Neural progenitor cell (in vitro differentiated cells): Measurements from ENCODE around the gene PDE9A. TPM values are rescaled to one million over a fixed set of nuclear protein-coding genes. Genes with fewer than 3 reads are reported as not detected.
"Not testable (repeated sequence)": the region's sequence is repeated elsewhere in the genome, so short reads cannot be mapped to it uniquely, and the experiment has no call there.

Experiments used
- DNase-seq: peaks from one replicate; pipeline ENCODE4 v3.0.0-alpha.2; 2016; ENCODE audit warnings: low spot score
- H2AFZ ChIP-seq: fragments of 200-600 bp; sonication (generic); replicated peaks from 2 replicates; pipeline ENCODE4 v1.6.1; 2016; ENCODE audit warnings: antibody characterized with exemption
- H3F3A ChIP-seq: fragments of 200-600 bp; sonication (generic); 2 replicates; pipeline ENCODE4 v1.6.1; 2016; ENCODE audit warnings: antibody characterized with exemption, low read depth
- H3K27ac ChIP-seq: fragments of 200-600 bp; sonication (generic); 2 replicates; pipeline ENCODE4 v1.5.1; 2016; ENCODE audit warnings: mild to moderate bottlenecking
- H3K27me3 ChIP-seq: fragments of 200-600 bp; sonication (generic); 2 replicates; pipeline ENCODE4 v1.6.1; 2016; ENCODE audit warnings: mild to moderate bottlenecking, moderate library complexity
- H3K36me3 ChIP-seq: fragments of 200-600 bp; sonication (generic); 2 replicates; pipeline ENCODE4 v1.5.1; 2016
- H3K4me1 ChIP-seq: fragments of 200-600 bp; sonication (generic); 2 replicates; pipeline ENCODE4 v1.6.1; 2016; ENCODE audit warnings: mixed run types
- H3K4me2 ChIP-seq: fragments of 200-600 bp; sonication (generic); 2 replicates; pipeline ENCODE4 v1.6.1; 2016
- H3K4me3 ChIP-seq: fragments of 200-600 bp; sonication (generic); 2 replicates; pipeline ENCODE4 v1.5.1; 2016
- H3K79me2 ChIP-seq: fragments of 200-600 bp; sonication (generic); 2 replicates; pipeline ENCODE4 v1.6.1; 2016; ENCODE audit warnings: low read depth
- H3K9ac ChIP-seq: fragments of 200-600 bp; sonication (generic); 2 replicates; pipeline ENCODE4 v1.6.1; 2016
- H3K9me3 ChIP-seq: fragments of 200-600 bp; sonication (generic); 2 replicates; pipeline ENCODE4 v1.5.1; 2016; ENCODE audit warnings: low read depth
- H4K20me1 ChIP-seq: fragments of 200-600 bp; sonication (generic); 2 replicates; pipeline ENCODE4 v1.6.1; 2016; ENCODE audit warnings: low read depth
- H3K27ac Mint-ChIP-seq: 3 replicates; pipeline ENCODE4 v1.8.0; 2021; ENCODE audit warnings: mixed read lengths
- H3K27me3 Mint-ChIP-seq: 2 replicates; pipeline ENCODE4 v1.8.0; 2022; ENCODE audit warnings: low read depth, mild to moderate bottlenecking, inconsistent platforms, moderate library complexity, mixed read lengths; ENCODE audit not compliant: insufficient read depth
- H3K36me3 Mint-ChIP-seq: 3 replicates; pipeline ENCODE4 v1.8.0; 2021; ENCODE audit warnings: mixed read lengths
- H3K4me1 Mint-ChIP-seq: 3 replicates; pipeline ENCODE4 v1.8.0; 2021; ENCODE audit warnings: mixed read lengths
- H3K4me3 Mint-ChIP-seq: 3 replicates; pipeline ENCODE4 v1.8.0; 2021; ENCODE audit warnings: mild to moderate bottlenecking, moderate library complexity, mixed read lengths
- H3K9me3 Mint-ChIP-seq: 3 replicates; pipeline ENCODE4 v1.8.0; 2020; ENCODE audit warnings: mixed read lengths
- EZH2 ChIP-seq: fragments of 200-600 bp; sonication (generic); IDR thresholded peaks from 2 replicates; pipeline ENCODE4 v1.6.1; 2017; ENCODE audit warnings: antibody characterized with exemption, mild to moderate bottlenecking, moderate library complexity
- EZH2phosphoT487 ChIP-seq: fragments of 200-600 bp; sonication (generic); IDR thresholded peaks from 2 replicates; pipeline ENCODE4 v1.6.1; 2017; ENCODE audit warnings: antibody characterized with exemption
- total RNA-seq: library from RNA; depleted of rRNA; stranded (reverse); fragments of >200 nt; gene quantifications from 2 replicates; pipeline ENCODE4 v1.2.3, GENCODE V29; 2015; ENCODE audit warnings: low replicate concordance
- TF ChIP-seq, protein P1 (sequence below): fragments of 200-600 bp; sonication (generic); IDR thresholded peaks from 2 replicates; pipeline ENCODE4 v1.5.1; 2017; ENCODE audit warnings: antibody characterized with exemption, mild to moderate bottlenecking

The PDE9A gene
- total RNA-seq, 1 donor from 2014 or later: 41.0 TPM

DNA sequence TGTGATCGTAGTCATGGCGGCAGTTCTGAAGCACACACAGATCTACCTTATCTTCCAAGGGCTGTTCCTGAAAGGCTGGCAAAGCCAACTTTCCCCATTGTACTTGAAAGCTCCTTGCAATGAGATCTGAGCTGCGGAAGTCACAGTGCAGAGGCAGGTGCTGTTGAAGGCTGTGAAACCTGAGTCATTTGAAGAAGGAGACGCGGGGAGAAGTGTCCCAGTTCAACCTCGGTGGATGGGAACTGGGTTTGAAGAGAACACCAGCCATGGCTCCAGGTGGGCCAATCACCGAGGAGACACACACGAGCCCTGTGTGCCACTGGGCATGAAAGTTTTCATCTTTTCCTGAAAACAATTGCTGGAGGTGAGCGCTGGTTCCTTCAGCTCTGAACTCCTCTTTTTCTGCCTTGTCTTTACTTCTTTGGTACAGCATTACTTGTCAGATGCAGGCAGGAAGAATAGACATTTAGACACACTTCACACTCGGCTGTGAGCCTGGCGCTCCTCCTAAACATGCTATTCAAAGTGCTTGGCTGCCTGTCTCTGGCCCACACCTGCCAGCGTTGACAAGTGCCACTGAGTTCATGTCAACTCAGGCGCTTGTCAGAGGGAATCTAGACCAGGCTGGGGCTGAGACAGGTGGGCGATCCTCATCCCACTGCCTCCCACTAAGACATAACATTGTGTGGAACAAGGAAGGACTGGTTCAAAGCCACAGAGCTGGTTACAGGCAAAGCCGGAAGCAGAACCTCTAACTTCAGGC, 25.7 kb upstream of the PDE9A start:
- H3F3A ChIP-seq: no peaks in the 10 kb centered on the region
- H4K20me1 ChIP-seq: no peaks in the 10 kb centered on the region
- no peaks in the 10 kb centered on the region for H3K79me2 ChIP-seq
- no peak overlapping the region for H2AFZ ChIP-seq
- no peak for DNase-seq
- no peak overlapping the region for H3K9ac ChIP-seq
- no peaks in the 10 kb centered on the region for H3K36me3 ChIP-seq
- Mint-ChIP-seq H3K4me1 (peaks cover 18% of the 10 kb centered on the region), H3K4me3 (no peak overlapping the region), H3K9me3 (no peaks in the 10 kb centered on the region), H3K36me3 (no peaks in the 10 kb centered on the region), H3K27ac (no peak overlapping the region), H3K27me3 (peaks cover 5% of the 10 kb centered on the region)
- H3K4me2 ChIP-seq: no peak overlapping the region
- peaks cover 3% of the 10 kb centered on the region for H3K4me1 ChIP-seq
- TF ChIP-seq, protein P1, sequence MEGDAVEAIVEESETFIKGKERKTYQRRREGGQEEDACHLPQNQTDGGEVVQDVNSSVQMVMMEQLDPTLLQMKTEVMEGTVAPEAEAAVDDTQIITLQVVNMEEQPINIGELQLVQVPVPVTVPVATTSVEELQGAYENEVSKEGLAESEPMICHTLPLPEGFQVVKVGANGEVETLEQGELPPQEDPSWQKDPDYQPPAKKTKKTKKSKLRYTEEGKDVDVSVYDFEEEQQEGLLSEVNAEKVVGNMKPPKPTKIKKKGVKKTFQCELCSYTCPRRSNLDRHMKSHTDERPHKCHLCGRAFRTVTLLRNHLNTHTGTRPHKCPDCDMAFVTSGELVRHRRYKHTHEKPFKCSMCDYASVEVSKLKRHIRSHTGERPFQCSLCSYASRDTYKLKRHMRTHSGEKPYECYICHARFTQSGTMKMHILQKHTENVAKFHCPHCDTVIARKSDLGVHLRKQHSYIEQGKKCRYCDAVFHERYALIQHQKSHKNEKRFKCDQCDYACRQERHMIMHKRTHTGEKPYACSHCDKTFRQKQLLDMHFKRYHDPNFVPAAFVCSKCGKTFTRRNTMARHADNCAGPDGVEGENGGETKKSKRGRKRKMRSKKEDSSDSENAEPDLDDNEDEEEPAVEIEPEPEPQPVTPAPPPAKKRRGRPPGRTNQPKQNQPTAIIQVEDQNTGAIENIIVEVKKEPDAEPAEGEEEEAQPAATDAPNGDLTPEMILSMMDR: no peak
- no peak for TF ChIP-seq EZH2
- no peak for TF ChIP-seq EZH2phosphoT487
- H3K27ac ChIP-seq: no peak overlapping the region
- no peaks in the 10 kb centered on the region for H3K27me3 ChIP-seq
- no peak overlapping the region for H3K4me3 ChIP-seq
- no peaks in the 10 kb centered on the region for H3K9me3 ChIP-seq

DNA sequence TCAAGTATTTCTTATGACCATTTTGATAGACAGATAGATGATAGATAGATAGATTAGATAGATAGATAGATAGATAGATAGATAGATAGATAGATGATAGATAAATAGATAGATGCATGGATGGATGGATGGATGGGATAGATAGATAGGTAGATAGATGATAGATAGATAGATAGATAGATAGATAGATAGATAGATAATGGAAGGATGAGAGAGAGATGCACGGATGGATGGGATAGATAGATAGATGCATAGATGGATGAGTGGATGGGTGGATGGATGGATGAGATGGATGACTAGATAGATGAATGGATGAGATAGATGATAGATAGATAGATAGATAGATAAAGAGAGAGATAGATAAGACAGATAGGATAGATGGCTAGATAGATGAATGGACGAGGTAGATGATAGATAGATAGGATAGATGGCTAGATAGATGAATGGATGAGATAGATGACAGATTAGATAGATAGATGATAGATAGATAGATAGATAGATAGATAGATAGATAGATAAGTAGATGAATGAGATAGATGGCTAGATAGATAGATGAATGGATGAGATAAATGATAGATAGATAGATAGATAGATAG, 24.9 kb upstream of the PDE9A start:
- H3K4me1 Mint-ChIP-seq: peaks cover 17% of the 10 kb centered on the region
- not testable (repeated sequence) for H3K79me2 ChIP-seq

DNA sequence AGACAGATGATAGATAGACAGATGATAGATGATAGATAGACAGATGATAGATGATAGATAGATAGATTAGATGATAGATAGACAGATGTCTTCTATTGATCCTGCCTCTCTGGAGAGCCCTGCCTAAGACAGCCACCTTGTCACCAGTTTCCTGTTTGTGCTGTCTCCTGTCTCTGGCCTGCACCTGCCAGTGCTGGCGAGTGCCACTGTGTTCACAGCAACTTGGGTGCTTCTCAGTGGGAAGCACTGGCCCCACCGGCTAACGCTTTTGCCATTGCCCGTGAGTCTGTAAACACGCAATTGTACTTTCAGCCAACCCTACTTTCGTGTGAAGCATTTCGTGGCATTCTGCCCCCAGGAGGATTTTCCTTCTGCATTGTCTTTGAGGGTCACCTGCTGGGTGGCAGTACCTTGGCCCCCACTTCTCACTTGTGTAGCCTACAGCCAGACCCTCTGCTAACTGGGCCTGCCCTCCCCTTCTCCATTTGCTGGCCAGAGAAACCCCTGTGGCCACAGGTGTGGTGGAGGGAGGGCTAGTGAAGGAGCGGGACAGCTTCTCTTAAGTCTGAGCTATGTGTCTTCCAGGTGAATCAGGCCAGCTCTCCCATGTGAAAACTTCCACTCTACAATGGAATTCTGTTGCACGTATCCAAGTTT, 23.4 kb upstream of the PDE9A start:
- no peak for DNase-seq
- H3K27me3 ChIP-seq: no peaks in the 10 kb centered on the region
- H2AFZ ChIP-seq: no peak overlapping the region
- no peaks in the 10 kb centered on the region for H3K36me3 ChIP-seq
- no peak overlapping the region for H3K4me2 ChIP-seq
- H3K79me2 ChIP-seq: no peaks in the 10 kb centered on the region
- Mint-ChIP-seq H3K4me3 (no peak overlapping the region), H3K9me3 (no peaks in the 10 kb centered on the region), H3K27ac (no peak overlapping the region), H3K36me3 (no peaks in the 10 kb centered on the region), H3K27me3 (peaks cover 3% of the 10 kb centered on the region), H3K4me1 (peaks cover 5% of the 10 kb centered on the region)
- no peak overlapping the region for H3K9ac ChIP-seq
- no peaks in the 10 kb centered on the region for H3K9me3 ChIP-seq
- TF ChIP-seq, protein P1: no peak
- TF ChIP-seq EZH2phosphoT487 (no peak), EZH2 (no peak)
- H3K4me1 ChIP-seq: no peaks in the 10 kb centered on the region
- no peak overlapping the region for H3K27ac ChIP-seq
- no peaks in the 10 kb centered on the region for H4K20me1 ChIP-seq
- H3F3A ChIP-seq: no peaks in the 10 kb centered on the region
- H3K4me3 ChIP-seq: no peak overlapping the region

More for the DNA sequence above, 24.9 kb upstream of the PDE9A start:
- H3K9me3 ChIP-seq, H2AFZ ChIP-seq, H3K36me3 Mint-ChIP-seq, H3K4me2 ChIP-seq, H3F3A ChIP-seq, DNase-seq, H3K4me3 Mint-ChIP-seq, H3K9ac ChIP-seq, H3K27ac Mint-ChIP-seq, H3K4me1 ChIP-seq, H3K36me3 ChIP-seq, H3K27ac ChIP-seq, H4K20me1 ChIP-seq, H3K27me3 Mint-ChIP-seq, H3K27me3 ChIP-seq, H3K9me3 Mint-ChIP-seq, H3K4me3 ChIP-seq: not testable (repeated sequence)

DNA sequence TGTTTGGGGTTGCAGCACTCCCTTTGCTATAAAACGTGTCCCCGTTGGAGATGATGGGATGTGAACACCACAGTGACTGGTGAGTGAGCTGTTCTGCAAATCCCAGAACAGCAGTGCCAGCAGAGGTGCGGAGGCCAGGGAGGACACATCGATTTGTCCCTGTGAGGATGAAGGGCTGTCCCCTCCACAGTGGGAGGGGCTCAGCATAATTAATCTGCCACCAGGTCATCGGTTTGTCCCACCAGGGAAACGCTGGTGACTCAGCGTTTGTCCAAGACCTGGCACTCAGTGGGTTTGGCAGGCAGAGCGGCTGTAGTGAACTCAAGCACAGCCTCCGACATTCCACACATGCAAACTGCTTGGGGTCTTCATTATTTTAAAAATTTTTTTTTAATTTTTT, 22.8 kb upstream of the PDE9A start:
- H2AFZ ChIP-seq: no peak overlapping the region
- TF ChIP-seq EZH2phosphoT487: no peak
- TF ChIP-seq EZH2: no peak
- TF ChIP-seq, protein P1: no peak
- H3K4me3 Mint-ChIP-seq: no peak overlapping the region
- H3K36me3 ChIP-seq: no peaks in the 10 kb centered on the region
- H3K27me3 ChIP-seq: peaks cover 1% of the 10 kb centered on the region
- H3F3A ChIP-seq: no peaks in the 10 kb centered on the region
- H3K4me2 ChIP-seq: no peak overlapping the region
- DNase-seq: no peak
- H3K79me2 ChIP-seq: no peaks in the 10 kb centered on the region
- peaks cover 3% of the 10 kb centered on the region for H3K27me3 Mint-ChIP-seq
- no peak overlapping the region for H3K27ac Mint-ChIP-seq
- H3K4me1 ChIP-seq: no peaks in the 10 kb centered on the region
- H3K36me3 Mint-ChIP-seq: no peaks in the 10 kb centered on the region
- no peak overlapping the region for H3K9ac ChIP-seq
- H3K4me1 Mint-ChIP-seq: peaks cover 2% of the 10 kb centered on the region
- no peaks in the 10 kb centered on the region for H3K9me3 Mint-ChIP-seq
- H3K9me3 ChIP-seq: no peaks in the 10 kb centered on the region
- H3K27ac ChIP-seq: no peak overlapping the region
- H3K4me3 ChIP-seq: no peak overlapping the region
- H4K20me1 ChIP-seq: no peaks in the 10 kb centered on the region
